ENCODE data around the gene ZDHHC13. TPM values are rescaled to one million over a fixed set of nuclear protein-coding genes. Genes with fewer than 3 reads are reported as not detected.

The ZDHHC13 gene
- total RNA-seq, 1 donor from 2014 or later: 10.6 TPM

DNA sequence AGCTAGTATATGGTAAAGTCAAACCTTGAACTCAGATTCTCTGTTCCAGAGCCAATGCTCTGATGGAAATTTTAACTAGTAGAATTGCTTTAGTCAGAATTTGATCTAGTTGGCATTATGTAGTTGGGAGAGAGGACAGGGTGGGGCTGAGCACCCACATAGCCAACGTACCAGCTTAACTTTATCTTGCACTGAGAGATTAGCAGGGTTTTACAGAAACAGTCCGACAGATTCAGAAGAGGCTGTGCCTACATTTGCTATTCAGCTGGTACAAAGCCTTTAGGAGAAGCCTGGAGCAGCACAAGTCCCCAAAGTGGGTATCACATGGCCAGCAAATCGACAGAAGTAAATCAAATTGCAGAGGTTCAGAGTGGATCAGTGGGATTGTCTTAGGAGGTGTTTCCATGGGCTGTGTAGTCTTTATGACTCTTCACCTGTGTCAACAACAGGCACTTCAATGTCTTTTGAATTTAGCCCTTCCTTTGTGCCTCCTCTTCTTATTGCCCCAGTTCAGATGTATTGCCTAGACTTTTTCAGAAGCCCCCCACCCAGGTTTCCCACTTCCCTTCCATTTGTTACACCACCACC lies 92.1 kb downstream of the ZDHHC13 start:
- Histone ChIP-seq H2AFZ (ENCODE audit: low read depth, low read length) (no peak overlapping the region), H3K27me3 (ENCODE audit: insufficient read depth, low read length) (peaks cover 21% of the 10 kb centered on the region), H3K4me1 (ENCODE audit: insufficient read depth, low read length) (no peaks in the 10 kb centered on the region), H3K4me3 (ENCODE audit: insufficient read depth, low read depth, low read length) (no peak overlapping the region), H4K20me1 (ENCODE audit: insufficient read depth, low read length) (no peaks in the 10 kb centered on the region), H3K9me3 (ENCODE audit: insufficient read depth, low read depth, low read length) (no peaks in the 10 kb centered on the region), H3K36me3 (ENCODE audit: insufficient read depth, low read length) (no peaks in the 10 kb centered on the region), H3K79me2 (ENCODE audit: insufficient read depth, low read length) (no peaks in the 10 kb centered on the region), H3K9ac (ENCODE audit: low read length) (no peak overlapping the region), H3K4me2 (ENCODE audit: low read length) (no peak overlapping the region), H3K27ac (ENCODE audit: low read depth, low read length) (no peak overlapping the region)
- H3K36me3 Mint-ChIP-seq (ENCODE audit: low read depth, unreplicated experiment): no peaks in the 10 kb centered on the region
- no peak for FAIRE-seq
- no peak for DNase-seq (ENCODE audit: low read depth)
- no peaks in the 10 kb centered on the region for H3K9me3 Mint-ChIP-seq (ENCODE audit: unreplicated experiment)
- H3K4me1 Mint-ChIP-seq (ENCODE audit: low read depth, unreplicated experiment): peaks cover 7% of the 10 kb centered on the region
- no peak overlapping the region for H3K27ac Mint-ChIP-seq (ENCODE audit: unreplicated experiment)
- no peak overlapping the region for H3K4me3 Mint-ChIP-seq (ENCODE audit: unreplicated experiment)
- H3K27me3 Mint-ChIP-seq (ENCODE audit: low read depth, unreplicated experiment): peaks cover 9% of the 10 kb centered on the region
- TF ChIP-seq EZH2 (IDR thresholded peaks at IDR 0.05; ENCODE audit: insufficient read depth, low read length): no peak
- TF ChIP-seq, protein P1, sequence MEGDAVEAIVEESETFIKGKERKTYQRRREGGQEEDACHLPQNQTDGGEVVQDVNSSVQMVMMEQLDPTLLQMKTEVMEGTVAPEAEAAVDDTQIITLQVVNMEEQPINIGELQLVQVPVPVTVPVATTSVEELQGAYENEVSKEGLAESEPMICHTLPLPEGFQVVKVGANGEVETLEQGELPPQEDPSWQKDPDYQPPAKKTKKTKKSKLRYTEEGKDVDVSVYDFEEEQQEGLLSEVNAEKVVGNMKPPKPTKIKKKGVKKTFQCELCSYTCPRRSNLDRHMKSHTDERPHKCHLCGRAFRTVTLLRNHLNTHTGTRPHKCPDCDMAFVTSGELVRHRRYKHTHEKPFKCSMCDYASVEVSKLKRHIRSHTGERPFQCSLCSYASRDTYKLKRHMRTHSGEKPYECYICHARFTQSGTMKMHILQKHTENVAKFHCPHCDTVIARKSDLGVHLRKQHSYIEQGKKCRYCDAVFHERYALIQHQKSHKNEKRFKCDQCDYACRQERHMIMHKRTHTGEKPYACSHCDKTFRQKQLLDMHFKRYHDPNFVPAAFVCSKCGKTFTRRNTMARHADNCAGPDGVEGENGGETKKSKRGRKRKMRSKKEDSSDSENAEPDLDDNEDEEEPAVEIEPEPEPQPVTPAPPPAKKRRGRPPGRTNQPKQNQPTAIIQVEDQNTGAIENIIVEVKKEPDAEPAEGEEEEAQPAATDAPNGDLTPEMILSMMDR (IDR thresholded peaks at IDR 0.05; ENCODE audit: insufficient read depth, low read depth, low read length): no peak

DNA sequence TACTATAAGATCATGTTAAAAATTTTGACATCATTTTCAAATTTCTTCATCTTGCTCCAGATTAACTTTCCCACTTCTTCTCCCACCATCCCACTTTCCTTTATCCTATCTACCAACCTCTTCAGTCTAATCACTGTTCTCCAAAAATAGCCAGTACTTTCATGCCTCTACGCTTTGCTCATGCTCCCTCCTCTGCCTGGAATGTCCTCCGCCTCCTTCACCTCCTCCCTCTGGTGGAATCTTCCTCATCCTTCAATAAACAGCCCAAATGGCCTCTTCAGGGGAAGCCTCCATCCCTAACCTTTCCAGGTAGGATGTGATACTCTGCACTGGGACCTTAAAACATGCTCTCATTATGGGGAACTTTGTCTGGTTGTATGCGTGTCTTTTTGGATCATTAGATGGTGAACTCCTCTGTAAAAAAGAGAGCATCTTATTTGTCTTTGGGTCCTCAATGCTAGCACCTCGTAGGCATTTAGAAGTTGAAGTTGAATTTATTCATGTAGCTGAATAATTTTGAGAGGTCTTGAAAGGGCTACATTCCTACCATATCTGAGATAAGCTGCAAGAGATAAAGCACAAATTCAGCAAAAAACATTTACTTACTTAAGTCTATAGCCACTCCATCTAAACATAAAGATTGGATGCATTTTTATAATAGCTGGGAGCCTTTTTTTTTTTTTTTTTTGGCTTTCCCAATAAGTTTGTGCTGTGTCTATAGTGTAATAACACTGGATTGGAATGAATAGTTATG lies 92.8 kb downstream of the ZDHHC13 start:
- H2AFZ ChIP-seq (ENCODE audit: low read depth, low read length): no peak overlapping the region
- no peak overlapping the region for H3K9ac ChIP-seq (ENCODE audit: low read length)
- Mint-ChIP-seq H3K36me3 (ENCODE audit: low read depth, unreplicated experiment) (no peaks in the 10 kb centered on the region), H3K27ac (ENCODE audit: unreplicated experiment) (no peak overlapping the region), H3K27me3 (ENCODE audit: low read depth, unreplicated experiment) (peaks cover 9% of the 10 kb centered on the region), H3K9me3 (ENCODE audit: unreplicated experiment) (no peaks in the 10 kb centered on the region), H3K4me1 (ENCODE audit: low read depth, unreplicated experiment) (peaks cover 7% of the 10 kb centered on the region), H3K4me3 (ENCODE audit: unreplicated experiment) (no peak overlapping the region)
- H3K4me2 ChIP-seq (ENCODE audit: low read length): no peak overlapping the region
- no peaks in the 10 kb centered on the region for H3K79me2 ChIP-seq (ENCODE audit: insufficient read depth, low read length)
- no peaks in the 10 kb centered on the region for H3K36me3 ChIP-seq (ENCODE audit: insufficient read depth, low read length)
- no peaks in the 10 kb centered on the region for H3K4me1 ChIP-seq (ENCODE audit: insufficient read depth, low read length)
- H3K9me3 ChIP-seq (ENCODE audit: insufficient read depth, low read depth, low read length): no peaks in the 10 kb centered on the region
- H4K20me1 ChIP-seq (ENCODE audit: insufficient read depth, low read length): no peaks in the 10 kb centered on the region
- no peak overlapping the region for H3K27ac ChIP-seq (ENCODE audit: low read depth, low read length)
- TF ChIP-seq, protein P1 (IDR thresholded peaks at IDR 0.05; ENCODE audit: insufficient read depth, low read depth, low read length): no peak
- no peak for TF ChIP-seq EZH2 (IDR thresholded peaks at IDR 0.05; ENCODE audit: insufficient read depth, low read length)
- H3K27me3 ChIP-seq (ENCODE audit: insufficient read depth, low read length): peaks cover 21% of the 10 kb centered on the region
- no peak overlapping the region for H3K4me3 ChIP-seq (ENCODE audit: insufficient read depth, low read depth, low read length)
- no peak for FAIRE-seq
- DNase-seq (ENCODE audit: low read depth): peak; percentile 26

DNA sequence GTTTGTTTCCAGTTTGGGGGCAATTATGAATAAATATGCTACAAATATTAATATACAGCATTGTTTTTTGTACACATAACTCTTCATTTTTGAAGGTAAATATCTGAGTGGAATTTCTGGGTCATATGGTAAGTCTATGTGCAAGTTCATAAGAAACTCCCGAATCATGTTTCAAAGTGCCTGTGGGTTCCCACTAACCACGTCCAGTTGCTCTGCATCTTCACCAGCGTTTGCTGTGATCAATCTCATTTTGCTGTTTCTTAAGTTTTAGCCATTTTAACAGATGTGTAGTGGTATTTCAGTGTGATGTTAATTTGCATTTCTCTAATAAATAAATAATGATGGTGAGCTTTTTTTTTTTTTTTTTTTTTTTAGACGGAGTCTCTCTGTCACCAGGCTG lies 99.1 kb downstream of the ZDHHC13 start:
- FAIRE-seq: no peak
- H3K27me3 ChIP-seq (ENCODE audit: insufficient read depth, low read length): peaks cover 6% of the 10 kb centered on the region
- no peaks in the 10 kb centered on the region for H4K20me1 ChIP-seq (ENCODE audit: insufficient read depth, low read length)
- H3K79me2 ChIP-seq (ENCODE audit: insufficient read depth, low read length): no peaks in the 10 kb centered on the region
- no peak overlapping the region for H3K4me3 ChIP-seq (ENCODE audit: insufficient read depth, low read depth, low read length)
- Mint-ChIP-seq H3K27ac (ENCODE audit: unreplicated experiment) (no peak overlapping the region), H3K4me1 (ENCODE audit: low read depth, unreplicated experiment) (peaks cover 4% of the 10 kb centered on the region), H3K36me3 (ENCODE audit: low read depth, unreplicated experiment) (no peaks in the 10 kb centered on the region), H3K9me3 (ENCODE audit: unreplicated experiment) (no peaks in the 10 kb centered on the region), H3K27me3 (ENCODE audit: low read depth, unreplicated experiment) (peaks cover 10% of the 10 kb centered on the region), H3K4me3 (ENCODE audit: unreplicated experiment) (no peak overlapping the region)
- no peak overlapping the region for H3K4me2 ChIP-seq (ENCODE audit: low read length)
- no peak overlapping the region for H3K27ac ChIP-seq (ENCODE audit: low read depth, low read length)
- H3K36me3 ChIP-seq (ENCODE audit: insufficient read depth, low read length): no peaks in the 10 kb centered on the region
- H3K9me3 ChIP-seq (ENCODE audit: insufficient read depth, low read depth, low read length): no peaks in the 10 kb centered on the region
- H3K9ac ChIP-seq (ENCODE audit: low read length): no peak overlapping the region
- no peaks in the 10 kb centered on the region for H3K4me1 ChIP-seq (ENCODE audit: insufficient read depth, low read length)
- DNase-seq (ENCODE audit: low read depth): no peak
- no peak for TF ChIP-seq EZH2 (IDR thresholded peaks at IDR 0.05; ENCODE audit: insufficient read depth, low read length)
- TF ChIP-seq, protein P1 (IDR thresholded peaks at IDR 0.05; ENCODE audit: insufficient read depth, low read depth, low read length): no peak
- no peak overlapping the region for H2AFZ ChIP-seq (ENCODE audit: low read depth, low read length)
